Fibroblast of lung (primary cell): Measurements from ENCODE around the gene TSEN54. TPM values are rescaled to one million over a fixed set of nuclear protein-coding genes. Genes with fewer than 3 reads are reported as not detected.

ENCODE experiments used
- DNase-seq, 2 donors: peaks; one replicate each; pipeline versions ENCODE4 v3.0.0 to v3.0.0-alpha.2; 2010; ENCODE audit warnings: low read depth in 2 of 2
- H2AFZ ChIP-seq: 2 replicates; pipeline ENCODE4 v1.5.1; 2012; ENCODE audit warnings: low read length, control low read depth, inconsistent platforms
- H3K27ac ChIP-seq: 2 replicates; pipeline ENCODE4 v1.5.1; 2011; ENCODE audit warnings: low read length, control low read depth; ENCODE audit not compliant: insufficient read depth
- H3K27me3 ChIP-seq: 2 replicates; pipeline ENCODE4 v1.5.1; 2011; ENCODE audit warnings: mild to moderate bottlenecking, low read length; ENCODE audit not compliant: control insufficient read depth, insufficient read depth
- H3K36me3 ChIP-seq: 2 replicates; pipeline ENCODE4 v1.5.1; 2011; ENCODE audit warnings: low read length; ENCODE audit not compliant: control insufficient read depth, insufficient read depth
- H3K4me1 ChIP-seq: 2 replicates; pipeline ENCODE4 v1.5.1; 2011; ENCODE audit warnings: low read length; ENCODE audit not compliant: control insufficient read depth, insufficient read depth; ENCODE audit errors: extremely low read depth
- H3K4me2 ChIP-seq: 2 replicates; pipeline ENCODE4 v1.5.1; 2011; ENCODE audit warnings: low read length, control low read depth; ENCODE audit not compliant: insufficient read depth; ENCODE audit errors: extremely low read depth
- H3K4me3 ChIP-seq, 4 experiments: fragments of 200-600 bp in 1 of 4; sonication (generic) in 1 of 4; replicated peaks in 1 of 4; 2 replicates each; pipeline ENCODE4 v1.5.1; 2011 to 2016; ENCODE audit warnings: low read length in 4 of 4, low read depth in 3 of 4, mild to moderate bottlenecking in 3 of 4, control low read depth in 2 of 4, inconsistent platforms in 1 of 4, mixed read lengths in 1 of 4; ENCODE audit not compliant: insufficient read depth in 1 of 4; ENCODE audit errors: control extremely low read depth in 1 of 4
- H3K79me2 ChIP-seq: 2 replicates; pipeline ENCODE4 v1.5.1; 2012; ENCODE audit warnings: mild to moderate bottlenecking, low read length, inconsistent platforms; ENCODE audit not compliant: control insufficient read depth, insufficient read depth
- H3K9ac ChIP-seq: 2 replicates; pipeline ENCODE4 v1.5.1; 2011; ENCODE audit warnings: mild to moderate bottlenecking, low read length, control low read depth; ENCODE audit not compliant: insufficient read depth
- H3K9me3 ChIP-seq: 2 replicates; pipeline ENCODE4 v1.5.1; 2012; ENCODE audit warnings: low read depth, low read length; ENCODE audit not compliant: control insufficient read depth, insufficient read depth
- H4K20me1 ChIP-seq: 2 replicates; pipeline ENCODE4 v1.5.1; 2011; ENCODE audit warnings: low read length; ENCODE audit not compliant: control insufficient read depth, insufficient read depth; ENCODE audit errors: extremely low read depth
- CTCF ChIP-seq, 2 donors: IDR thresholded peaks in 1 of 2; conservative IDR thresholded peaks in 1 of 2; 1 replicate in 1 of 2; 2 replicates in 1 of 2; pipeline ENCODE4 v1.5.1; 2011 to 2012; ENCODE audit warnings: low read length in 2 of 2, control low read depth in 1 of 2, inconsistent platforms in 1 of 2, low read depth in 1 of 2, mild to moderate bottlenecking in 1 of 2
- EZH2 ChIP-seq: IDR thresholded peaks from 2 replicates; pipeline ENCODE4 v1.5.1; 2012; ENCODE audit warnings: low read length, control low read depth, mild to moderate bottlenecking; ENCODE audit errors: missing control alignments
- polyA plus RNA-seq, 2 donors: library from polyadenylated mRNA; depleted of rRNA in 1 of 2; stranded (reverse) in 1 of 2; unstranded in 1 of 2; fragments of >200 nt; gene quantifications; 2 replicates each; pipeline ENCODE4 v1.2.1, GENCODE V29; 2011 to 2012; ENCODE audit warnings: missing spikeins in 1 of 2
- total RNA-seq: library from RNA; depleted of rRNA; stranded (reverse); fragments of >200 nt; gene quantifications from 2 replicates; pipeline ENCODE4 v1.2.1, GENCODE V29; 2014

TSEN54 gene
- total and polyA plus RNA-seq, 2 donors (not counting 1 experiment from before 2014, with no cell fraction given) = 5.3 to 7.8 TPM

- no peaks in the 10 kb centered on the region for H3K4me1 ChIP-seq
- no peaks in the 10 kb centered on the region for H3K9me3 ChIP-seq
- no peaks in the 10 kb centered on the region for H3K79me2 ChIP-seq
- H4K20me1 ChIP-seq = no peaks in the 10 kb centered on the region
- no peak overlapping the region for H3K4me3 ChIP-seq
- no peak overlapping the region for H2AFZ ChIP-seq
- H3K27me3 ChIP-seq = peaks cover 2% of the 10 kb centered on the region
- no peak for TF ChIP-seq EZH2
- no peak for TF ChIP-seq CTCF (conservative IDR thresholded peaks at IDR 0.05 in 1 of 2, IDR thresholded peaks at IDR 0.05 in 1 of 2; ENCODE audit: low read depth in 1 of 2, low read length in 2 of 2)
- no peak overlapping the region for H3K9ac ChIP-seq
- peak in 1 of 2 donors; percentile 12 for DNase-seq
- no peaks in the 10 kb centered on the region for H3K36me3 ChIP-seq
- no peak overlapping the region for H3K27ac ChIP-seq
- H3K4me2 ChIP-seq = no peak overlapping the region
Observed at GRCh38 chr17:75565066-75565465, 48.7 kb downstream of the TSEN54 start.

- Histone ChIP-seq H3K4me2 (no peak overlapping the region), H3K27ac (no peak overlapping the region), H3K79me2 (no peaks in the 10 kb centered on the region), H3K4me3 (no peak overlapping the region), H3K9me3 (no peaks in the 10 kb centered on the region), H3K9ac (no peak overlapping the region), H4K20me1 (no peaks in the 10 kb centered on the region), H3K4me1 (no peaks in the 10 kb centered on the region), H2AFZ (no peak overlapping the region), H3K27me3 (peaks cover 2% of the 10 kb centered on the region), H3K36me3 (no peaks in the 10 kb centered on the region)
- no peak for DNase-seq
- no peak for TF ChIP-seq EZH2
- TF ChIP-seq CTCF (conservative IDR thresholded peaks at IDR 0.05 in 1 of 2, IDR thresholded peaks at IDR 0.05 in 1 of 2; ENCODE audit: low read depth in 1 of 2, low read length in 2 of 2) = no peak
Observed at GRCh38 chr17:75565618-75566017, 49.3 kb downstream of the TSEN54 start.

- Histone ChIP-seq H3K4me1 (no peaks in the 10 kb centered on the region), H3K4me2 (no peak overlapping the region), H3K27ac (no peak overlapping the region), H4K20me1 (no peaks in the 10 kb centered on the region), H3K4me3 (no peak overlapping the region), H3K27me3 (peaks cover 2% of the 10 kb centered on the region), H3K36me3 (no peaks in the 10 kb centered on the region), H3K9me3 (no peaks in the 10 kb centered on the region), H3K79me2 (no peaks in the 10 kb centered on the region), H2AFZ (no peak overlapping the region), H3K9ac (no peak overlapping the region)
- TF ChIP-seq CTCF (conservative IDR thresholded peaks at IDR 0.05 in 1 of 2, IDR thresholded peaks at IDR 0.05 in 1 of 2; ENCODE audit: low read depth in 1 of 2, low read length in 2 of 2) (no peak), EZH2 (no peak)
- no peak for DNase-seq
Observed at GRCh38 chr17:75566416-75566815, 50.1 kb downstream of the TSEN54 start.
